ENCODE data around the gene ELL3. TPM values are rescaled to one million over a fixed set of nuclear protein-coding genes. Genes with fewer than 3 reads are reported as not detected.

ELL3 gene
- total and polyA plus RNA-seq, 2 of the 8 experiments (the other 6 are each of a cell fraction or from before 2014, with no cell fraction given): 9.2 to 13.7 TPM

DNA sequence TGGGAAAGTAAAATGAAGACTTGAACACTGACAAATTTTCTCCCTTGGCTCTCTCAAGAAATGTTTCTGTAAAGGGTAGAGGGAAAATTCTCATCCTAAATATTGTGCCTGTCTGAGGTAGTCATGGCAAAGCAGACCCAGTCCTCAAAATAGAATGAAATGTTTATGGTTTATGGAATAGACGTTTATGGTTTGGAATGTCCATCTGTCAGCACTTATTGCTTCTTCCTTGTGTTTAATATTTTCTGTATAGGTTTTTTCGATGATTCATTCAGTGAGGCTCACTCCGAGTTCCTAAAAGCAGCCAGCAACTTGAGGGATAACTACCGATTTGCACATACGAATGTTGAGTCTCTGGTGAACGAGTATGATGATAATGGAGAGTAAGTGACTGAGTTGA, 13.9 kb downstream of the ELL3 start (continued):
- TF ChIP-seq, protein P1, sequence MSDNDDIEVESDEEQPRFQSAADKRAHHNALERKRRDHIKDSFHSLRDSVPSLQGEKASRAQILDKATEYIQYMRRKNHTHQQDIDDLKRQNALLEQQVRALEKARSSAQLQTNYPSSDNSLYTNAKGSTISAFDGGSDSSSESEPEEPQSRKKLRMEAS (IDR thresholded peaks at IDR 0.05): no peak
- TF ChIP-seq TEAD4 (IDR thresholded peaks at IDR 0.05; ENCODE audit: low read depth, low read length) (no peak), SIRT6 (IDR thresholded peaks at IDR 0.05; ENCODE audit: low read length) (no peak), KDM1A (IDR thresholded peaks at IDR 0.05; ENCODE audit: borderline replicate concordance, low read length) (no peak), POLR2AphosphoS5 (IDR thresholded peaks at IDR 0.05; ENCODE audit: low read depth, low read length) (no peak), EZH2 (IDR thresholded peaks at IDR 0.05; ENCODE audit: low read depth, low read length, severe bottlenecking) (no peak), POU5F1 (IDR thresholded peaks at IDR 0.05; ENCODE audit: low read depth, low read length) (no peak), HDAC6 (IDR thresholded peaks at IDR 0.05; ENCODE audit: low read depth, low read length) (no peak)
